GM23338 (cell line): Measurements from ENCODE around the gene NLRC5. TPM values are rescaled to one million over a fixed set of nuclear protein-coding genes. Genes with fewer than 3 reads are reported as not detected.
A peak's percentile ranks its signal among the peaks of the same experiment; 100 is the strongest.

Experiments used
- ATAC-seq: fragments of 200-7000 bp; cut with Tn5 transposase; 3 replicates; pipeline ENCODE4 v1.9.1; 2020
- DNase-seq: peaks from one replicate; pipeline ENCODE4 v3.0.0-alpha.2; 2015; ENCODE audit warnings: low spot score
- H2AFZ ChIP-seq: fragments of 200-600 bp; sonication (generic); 2 replicates; pipeline ENCODE4 v1.8.0; 2016; ENCODE audit warnings: antibody characterized with exemption, mild to moderate bottlenecking, moderate library complexity
- H3F3A ChIP-seq: fragments of 200-600 bp; sonication (generic); replicated peaks from 2 replicates; pipeline ENCODE4 v1.8.0; 2017; ENCODE audit warnings: antibody characterized with exemption, mixed run types, low read depth
- H3K27ac ChIP-seq: fragments of 200-600 bp; sonication (generic); 2 replicates; pipeline ENCODE4 v1.6.1; 2016; ENCODE audit warnings: low read depth
- H3K27me3 ChIP-seq: fragments of 200-600 bp; sonication (generic); 2 replicates; pipeline ENCODE4 v1.8.0; 2016; ENCODE audit warnings: mild to moderate bottlenecking, mixed run types, moderate library complexity; ENCODE audit not compliant: insufficient read depth
- H3K36me3 ChIP-seq: fragments of 200-600 bp; sonication (generic); 2 replicates; pipeline ENCODE4 v1.8.0; 2016; ENCODE audit warnings: mild to moderate bottlenecking; ENCODE audit not compliant: insufficient read depth
- H3K4me1 ChIP-seq: fragments of 200-600 bp; sonication (generic); 2 replicates; pipeline ENCODE4 v1.8.0; 2016; ENCODE audit warnings: mild to moderate bottlenecking, moderate library complexity; ENCODE audit not compliant: insufficient read depth
- H3K4me2 ChIP-seq: fragments of 200-600 bp; sonication (generic); 2 replicates; pipeline ENCODE4 v1.7.1; 2017; ENCODE audit warnings: mixed run types
- H3K4me3 ChIP-seq: fragments of 200-600 bp; sonication (generic); 2 replicates; pipeline ENCODE4 v1.6.1; 2016; ENCODE audit warnings: mixed run types
- H3K79me2 ChIP-seq: fragments of 200-600 bp; sonication (generic); replicated peaks from 2 replicates; pipeline ENCODE4 v1.8.0; 2017; ENCODE audit warnings: mild to moderate bottlenecking; ENCODE audit not compliant: insufficient read depth
- H3K9me2 ChIP-seq: fragments of 200-600 bp; sonication (generic); 2 replicates; pipeline ENCODE4 v1.8.0; 2017; ENCODE audit not compliant: insufficient read depth
- H4K20me1 ChIP-seq: fragments of 200-600 bp; sonication (generic); replicated peaks from 2 replicates; pipeline ENCODE4 v1.8.0; 2017; ENCODE audit warnings: mild to moderate bottlenecking; ENCODE audit not compliant: insufficient read depth
- H3K27ac Mint-ChIP-seq: 2 replicates; pipeline ENCODE4 v1.8.0; 2020; ENCODE audit warnings: inconsistent platforms, mild to moderate bottlenecking, moderate library complexity, mixed read lengths
- H3K27me3 Mint-ChIP-seq: 3 replicates; pipeline ENCODE4 v1.8.0; 2022; ENCODE audit warnings: low read depth, mild to moderate bottlenecking, moderate library complexity, mixed read lengths, inconsistent platforms; ENCODE audit not compliant: insufficient read depth, poor library complexity
- H3K36me3 Mint-ChIP-seq: 3 replicates; pipeline ENCODE4 v1.8.0; 2021; ENCODE audit warnings: low read depth, mild to moderate bottlenecking, inconsistent platforms, moderate library complexity, mixed read lengths
- H3K4me1 Mint-ChIP-seq: 3 replicates; pipeline ENCODE4 v1.8.0; 2020; ENCODE audit warnings: mild to moderate bottlenecking, inconsistent platforms, mixed read lengths
- H3K4me3 Mint-ChIP-seq: 3 replicates; pipeline ENCODE4 v1.8.0; 2021; ENCODE audit warnings: moderate library complexity, mild to moderate bottlenecking, inconsistent platforms, mixed read lengths
- H3K9me3 Mint-ChIP-seq: 3 replicates; pipeline ENCODE4 v1.8.0; 2020; ENCODE audit warnings: moderate library complexity, mild to moderate bottlenecking, inconsistent platforms, mixed read lengths
- EZH2 ChIP-seq: fragments of 200-600 bp; sonication (generic); IDR thresholded peaks from one replicate; pipeline ENCODE4 v1.8.0; 2017; ENCODE audit warnings: antibody characterized with exemption, mild to moderate bottlenecking, low read depth; ENCODE audit not compliant: unreplicated experiment
- EZH2phosphoT487 ChIP-seq: fragments of 200-600 bp; sonication (generic); IDR thresholded peaks from one replicate; pipeline ENCODE4 v1.8.1; 2018; ENCODE audit warnings: antibody characterized with exemption; ENCODE audit not compliant: unreplicated experiment
- JUNB ChIP-seq: IDR thresholded peaks from one replicate; pipeline ENCODE4 v1.6.1; 2016; ENCODE audit warnings: antibody characterized with exemption; ENCODE audit not compliant: unreplicated experiment
- POLR2AphosphoS5 ChIP-seq: IDR thresholded peaks from 2 replicates; pipeline ENCODE4 v1.6.1; 2016; ENCODE audit warnings: antibody characterized with exemption, low read depth
- STAT1 ChIP-seq: IDR thresholded peaks from one replicate; pipeline ENCODE4 v1.6.1; 2016; ENCODE audit warnings: antibody characterized with exemption; ENCODE audit not compliant: unreplicated experiment
- polyA plus RNA-seq: library from polyadenylated mRNA; unstranded; fragments of >200 nt; fragmentation: Nextera tagmentation; extraction: Ambion mirVana; gene quantifications from 2 replicates; pipeline ENCODE4 v1.2.1, GENCODE V29; 2016
- total RNA-seq: library from RNA; depleted of rRNA; stranded (reverse); fragments of >200 nt; shearing (Covaris generic); gene quantifications from 2 replicates; pipeline ENCODE4 v1.2.3, GENCODE V29; 2014
- TF ChIP-seq, protein P1 (sequence below): IDR thresholded peaks from 2 replicates; pipeline ENCODE4 v1.6.1; 2016; ENCODE audit warnings: antibody characterized with exemption
- TF ChIP-seq, protein P2 (sequence below), 2 experiments: fragments of 200-600 bp in 1 of 2; sonication (generic) in 1 of 2; conservative IDR thresholded peaks; 2 replicates each; pipeline versions ENCODE4 v1.5.1 to v1.6.1; 2016 to 2017; ENCODE audit warnings: antibody characterized with exemption in 2 of 2, low read depth in 2 of 2, mild to moderate bottlenecking in 2 of 2, moderate library complexity in 1 of 2
- TF ChIP-seq, protein P3 (sequence below): fragments of 250-450 bp; sonication (Bioruptor Pico); IDR thresholded peaks from 2 replicates; pipeline ENCODE4 v1.5.0; 2020; ENCODE audit warnings: mild to moderate bottlenecking, moderate library complexity

Gene NLRC5
- total and polyA plus RNA-seq, 2 experiments from 2014 or later, result 2.3 to 3.9 TPM

DNA sequence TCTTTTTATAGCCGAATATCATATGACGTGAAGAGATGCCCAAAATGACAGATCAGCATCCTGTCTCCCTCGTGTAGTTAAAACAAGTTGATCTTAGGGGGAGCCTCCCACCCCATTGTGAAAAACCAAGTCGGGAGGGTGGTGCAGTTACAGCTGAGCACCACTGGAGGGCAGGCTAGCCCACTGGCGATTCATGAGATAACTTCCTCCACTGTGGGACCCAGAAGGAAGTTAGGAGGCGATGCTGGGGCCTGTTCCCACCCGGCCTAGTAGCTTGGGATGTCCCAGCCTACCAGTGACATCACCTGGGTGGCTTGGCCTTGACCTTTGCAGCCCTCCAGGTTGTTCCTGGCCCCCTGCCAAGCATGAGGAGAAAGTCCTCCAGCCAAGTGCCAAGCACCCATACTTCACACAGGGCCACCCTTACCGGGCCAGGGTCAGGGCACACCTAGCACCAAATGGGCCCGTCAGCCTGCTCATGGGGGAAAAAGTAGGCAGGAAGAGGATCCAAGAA lies 95.0 kb downstream of the NLRC5 start:
- Mint-ChIP-seq H3K36me3 (no peaks in the 10 kb centered on the region), H3K9me3 (no peaks in the 10 kb centered on the region), H3K27me3 (peaks cover 2% of the 10 kb centered on the region), H3K4me1 (peaks cover 10% of the 10 kb centered on the region), H3K27ac (no peak overlapping the region), H3K4me3 (no peak overlapping the region)
- Histone ChIP-seq H3K27ac (no peak overlapping the region), H3K4me3 (no peak overlapping the region), H3K36me3 (no peaks in the 10 kb centered on the region), H3K4me2 (no peak overlapping the region), H4K20me1 (no peaks in the 10 kb centered on the region), H2AFZ (no peak overlapping the region; the same call in 1 of the 2 replicates), H3K9me2 (no peaks in the 10 kb centered on the region), H3K27me3 (no peaks in the 10 kb centered on the region), H3F3A (no peaks in the 10 kb centered on the region), H3K4me1 (no peaks in the 10 kb centered on the region), H3K79me2 (no peaks in the 10 kb centered on the region)
- TF ChIP-seq, protein P1, sequence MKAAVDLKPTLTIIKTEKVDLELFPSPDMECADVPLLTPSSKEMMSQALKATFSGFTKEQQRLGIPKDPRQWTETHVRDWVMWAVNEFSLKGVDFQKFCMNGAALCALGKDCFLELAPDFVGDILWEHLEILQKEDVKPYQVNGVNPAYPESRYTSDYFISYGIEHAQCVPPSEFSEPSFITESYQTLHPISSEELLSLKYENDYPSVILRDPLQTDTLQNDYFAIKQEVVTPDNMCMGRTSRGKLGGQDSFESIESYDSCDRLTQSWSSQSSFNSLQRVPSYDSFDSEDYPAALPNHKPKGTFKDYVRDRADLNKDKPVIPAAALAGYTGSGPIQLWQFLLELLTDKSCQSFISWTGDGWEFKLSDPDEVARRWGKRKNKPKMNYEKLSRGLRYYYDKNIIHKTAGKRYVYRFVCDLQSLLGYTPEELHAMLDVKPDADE, result no peak
- TF ChIP-seq EZH2 (no peak), JUNB (no peak), STAT1 (no peak), EZH2phosphoT487 (no peak), POLR2AphosphoS5 (no peak)
- TF ChIP-seq, protein P2, sequence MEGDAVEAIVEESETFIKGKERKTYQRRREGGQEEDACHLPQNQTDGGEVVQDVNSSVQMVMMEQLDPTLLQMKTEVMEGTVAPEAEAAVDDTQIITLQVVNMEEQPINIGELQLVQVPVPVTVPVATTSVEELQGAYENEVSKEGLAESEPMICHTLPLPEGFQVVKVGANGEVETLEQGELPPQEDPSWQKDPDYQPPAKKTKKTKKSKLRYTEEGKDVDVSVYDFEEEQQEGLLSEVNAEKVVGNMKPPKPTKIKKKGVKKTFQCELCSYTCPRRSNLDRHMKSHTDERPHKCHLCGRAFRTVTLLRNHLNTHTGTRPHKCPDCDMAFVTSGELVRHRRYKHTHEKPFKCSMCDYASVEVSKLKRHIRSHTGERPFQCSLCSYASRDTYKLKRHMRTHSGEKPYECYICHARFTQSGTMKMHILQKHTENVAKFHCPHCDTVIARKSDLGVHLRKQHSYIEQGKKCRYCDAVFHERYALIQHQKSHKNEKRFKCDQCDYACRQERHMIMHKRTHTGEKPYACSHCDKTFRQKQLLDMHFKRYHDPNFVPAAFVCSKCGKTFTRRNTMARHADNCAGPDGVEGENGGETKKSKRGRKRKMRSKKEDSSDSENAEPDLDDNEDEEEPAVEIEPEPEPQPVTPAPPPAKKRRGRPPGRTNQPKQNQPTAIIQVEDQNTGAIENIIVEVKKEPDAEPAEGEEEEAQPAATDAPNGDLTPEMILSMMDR (conservative IDR thresholded peaks at IDR 0.05; ENCODE audit: low read depth in 2 of 2), result peak; percentile 94 to 96
- TF ChIP-seq, protein P3, sequence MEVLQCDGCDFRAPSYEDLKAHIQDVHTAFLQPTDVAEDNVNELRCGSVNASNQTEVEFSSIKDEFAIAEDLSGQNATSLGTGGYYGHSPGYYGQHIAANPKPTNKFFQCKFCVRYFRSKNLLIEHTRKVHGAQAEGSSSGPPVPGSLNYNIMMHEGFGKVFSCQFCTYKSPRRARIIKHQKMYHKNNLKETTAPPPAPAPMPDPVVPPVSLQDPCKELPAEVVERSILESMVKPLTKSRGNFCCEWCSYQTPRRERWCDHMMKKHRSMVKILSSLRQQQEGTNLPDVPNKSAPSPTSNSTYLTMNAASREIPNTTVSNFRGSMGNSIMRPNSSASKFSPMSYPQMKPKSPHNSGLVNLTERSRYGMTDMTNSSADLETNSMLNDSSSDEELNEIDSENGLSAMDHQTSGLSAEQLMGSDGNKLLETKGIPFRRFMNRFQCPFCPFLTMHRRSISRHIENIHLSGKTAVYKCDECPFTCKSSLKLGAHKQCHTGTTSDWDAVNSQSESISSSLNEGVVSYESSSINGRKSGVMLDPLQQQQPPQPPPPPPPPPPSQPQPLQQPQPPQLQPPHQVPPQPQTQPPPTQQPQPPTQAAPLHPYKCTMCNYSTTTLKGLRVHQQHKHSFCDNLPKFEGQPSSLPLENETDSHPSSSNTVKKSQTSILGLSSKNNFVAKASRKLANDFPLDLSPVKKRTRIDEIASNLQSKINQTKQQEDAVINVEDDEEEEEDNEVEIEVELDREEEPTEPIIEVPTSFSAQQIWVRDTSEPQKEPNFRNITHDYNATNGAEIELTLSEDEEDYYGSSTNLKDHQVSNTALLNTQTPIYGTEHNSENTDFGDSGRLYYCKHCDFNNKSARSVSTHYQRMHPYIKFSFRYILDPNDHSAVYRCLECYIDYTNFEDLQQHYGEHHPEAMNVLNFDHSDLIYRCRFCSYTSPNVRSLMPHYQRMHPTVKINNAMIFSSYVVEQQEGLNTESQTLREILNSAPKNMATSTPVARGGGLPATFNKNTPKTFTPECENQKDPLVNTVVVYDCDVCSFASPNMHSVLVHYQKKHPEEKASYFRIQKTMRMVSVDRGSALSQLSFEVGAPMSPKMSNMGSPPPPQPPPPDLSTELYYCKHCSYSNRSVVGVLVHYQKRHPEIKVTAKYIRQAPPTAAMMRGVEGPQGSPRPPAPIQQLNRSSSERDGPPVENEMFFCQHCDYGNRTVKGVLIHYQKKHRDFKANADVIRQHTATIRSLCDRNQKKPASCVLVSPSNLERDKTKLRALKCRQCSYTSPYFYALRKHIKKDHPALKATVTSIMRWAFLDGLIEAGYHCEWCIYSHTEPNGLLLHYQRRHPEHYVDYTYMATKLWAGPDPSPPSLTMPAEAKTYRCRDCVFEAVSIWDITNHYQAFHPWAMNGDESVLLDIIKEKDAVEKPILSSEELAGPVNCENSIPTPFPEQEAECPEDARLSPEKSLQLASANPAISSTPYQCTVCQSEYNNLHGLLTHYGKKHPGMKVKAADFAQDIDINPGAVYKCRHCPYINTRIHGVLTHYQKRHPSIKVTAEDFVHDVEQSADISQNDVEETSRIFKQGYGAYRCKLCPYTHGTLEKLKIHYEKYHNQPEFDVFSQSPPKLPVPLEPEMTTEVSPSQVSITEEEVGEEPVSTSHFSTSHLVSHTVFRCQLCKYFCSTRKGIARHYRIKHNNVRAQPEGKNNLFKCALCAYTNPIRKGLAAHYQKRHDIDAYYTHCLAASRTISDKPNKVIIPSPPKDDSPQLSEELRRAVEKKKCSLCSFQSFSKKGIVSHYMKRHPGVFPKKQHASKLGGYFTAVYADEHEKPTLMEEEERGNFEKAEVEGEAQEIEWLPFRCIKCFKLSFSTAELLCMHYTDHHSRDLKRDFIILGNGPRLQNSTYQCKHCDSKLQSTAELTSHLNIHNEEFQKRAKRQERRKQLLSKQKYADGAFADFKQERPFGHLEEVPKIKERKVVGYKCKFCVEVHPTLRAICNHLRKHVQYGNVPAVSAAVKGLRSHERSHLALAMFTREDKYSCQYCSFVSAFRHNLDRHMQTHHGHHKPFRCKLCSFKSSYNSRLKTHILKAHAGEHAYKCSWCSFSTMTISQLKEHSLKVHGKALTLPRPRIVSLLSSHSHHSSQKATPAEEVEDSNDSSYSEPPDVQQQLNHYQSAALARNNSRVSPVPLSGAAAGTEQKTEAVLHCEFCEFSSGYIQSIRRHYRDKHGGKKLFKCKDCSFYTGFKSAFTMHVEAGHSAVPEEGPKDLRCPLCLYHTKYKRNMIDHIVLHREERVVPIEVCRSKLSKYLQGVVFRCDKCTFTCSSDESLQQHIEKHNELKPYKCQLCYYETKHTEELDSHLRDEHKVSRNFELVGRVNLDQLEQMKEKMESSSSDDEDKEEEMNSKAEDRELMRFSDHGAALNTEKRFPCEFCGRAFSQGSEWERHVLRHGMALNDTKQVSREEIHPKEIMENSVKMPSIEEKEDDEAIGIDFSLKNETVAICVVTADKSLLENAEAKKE (CRISPR knock-in tag), result no peak
- DNase-seq (peak; percentile 90), ATAC-seq (peak; percentile 94)
